Fibroblast of lung (primary cell): ENCODE measurements around the gene ARHGEF12. TPM values are rescaled to one million over a fixed set of nuclear protein-coding genes. Genes with fewer than 3 reads are reported as not detected.
A peak's percentile ranks its signal among the peaks of the same experiment; 100 is the strongest.

Experiments used
- DNase-seq, 2 donors: peaks; one replicate each; pipeline versions ENCODE4 v3.0.0 to v3.0.0-alpha.2; 2010; ENCODE audit warnings: low read depth in 2 of 2
- H2AFZ ChIP-seq: 2 replicates; pipeline ENCODE4 v1.5.1; 2012; ENCODE audit warnings: low read length, control low read depth, inconsistent platforms
- H3K27ac ChIP-seq: 2 replicates; pipeline ENCODE4 v1.5.1; 2011; ENCODE audit warnings: low read length, control low read depth; ENCODE audit not compliant: insufficient read depth
- H3K27me3 ChIP-seq: 2 replicates; pipeline ENCODE4 v1.5.1; 2011; ENCODE audit warnings: mild to moderate bottlenecking, low read length; ENCODE audit not compliant: control insufficient read depth, insufficient read depth
- H3K36me3 ChIP-seq: 2 replicates; pipeline ENCODE4 v1.5.1; 2011; ENCODE audit warnings: low read length; ENCODE audit not compliant: control insufficient read depth, insufficient read depth
- H3K4me1 ChIP-seq: 2 replicates; pipeline ENCODE4 v1.5.1; 2011; ENCODE audit warnings: low read length; ENCODE audit not compliant: control insufficient read depth, insufficient read depth; ENCODE audit errors: extremely low read depth
- H3K4me2 ChIP-seq: 2 replicates; pipeline ENCODE4 v1.5.1; 2011; ENCODE audit warnings: low read length, control low read depth; ENCODE audit not compliant: insufficient read depth; ENCODE audit errors: extremely low read depth
- H3K4me3 ChIP-seq, 4 experiments: fragments of 200-600 bp in 1 of 4; sonication (generic) in 1 of 4; replicated peaks in 1 of 4; 2 replicates each; pipeline ENCODE4 v1.5.1; 2011 to 2016; ENCODE audit warnings: low read length in 4 of 4, low read depth in 3 of 4, mild to moderate bottlenecking in 3 of 4, control low read depth in 2 of 4, inconsistent platforms in 1 of 4, mixed read lengths in 1 of 4; ENCODE audit not compliant: insufficient read depth in 1 of 4; ENCODE audit errors: control extremely low read depth in 1 of 4
- H3K79me2 ChIP-seq: 2 replicates; pipeline ENCODE4 v1.5.1; 2012; ENCODE audit warnings: mild to moderate bottlenecking, low read length, inconsistent platforms; ENCODE audit not compliant: control insufficient read depth, insufficient read depth
- H3K9ac ChIP-seq: 2 replicates; pipeline ENCODE4 v1.5.1; 2011; ENCODE audit warnings: mild to moderate bottlenecking, low read length, control low read depth; ENCODE audit not compliant: insufficient read depth
- H3K9me3 ChIP-seq: 2 replicates; pipeline ENCODE4 v1.5.1; 2012; ENCODE audit warnings: low read depth, low read length; ENCODE audit not compliant: control insufficient read depth, insufficient read depth
- H4K20me1 ChIP-seq: 2 replicates; pipeline ENCODE4 v1.5.1; 2011; ENCODE audit warnings: low read length; ENCODE audit not compliant: control insufficient read depth, insufficient read depth; ENCODE audit errors: extremely low read depth
- CTCF ChIP-seq, 2 donors: IDR thresholded peaks in 1 of 2; conservative IDR thresholded peaks in 1 of 2; 1 replicate in 1 of 2; 2 replicates in 1 of 2; pipeline ENCODE4 v1.5.1; 2011 to 2012; ENCODE audit warnings: low read length in 2 of 2, control low read depth in 1 of 2, inconsistent platforms in 1 of 2, low read depth in 1 of 2, mild to moderate bottlenecking in 1 of 2
- EZH2 ChIP-seq: IDR thresholded peaks from 2 replicates; pipeline ENCODE4 v1.5.1; 2012; ENCODE audit warnings: low read length, control low read depth, mild to moderate bottlenecking; ENCODE audit errors: missing control alignments
- polyA plus RNA-seq, 2 donors: library from polyadenylated mRNA; depleted of rRNA in 1 of 2; stranded (reverse) in 1 of 2; unstranded in 1 of 2; fragments of >200 nt; gene quantifications; 2 replicates each; pipeline ENCODE4 v1.2.1, GENCODE V29; 2011 to 2012; ENCODE audit warnings: missing spikeins in 1 of 2
- total RNA-seq: library from RNA; depleted of rRNA; stranded (reverse); fragments of >200 nt; gene quantifications from 2 replicates; pipeline ENCODE4 v1.2.1, GENCODE V29; 2014

The ARHGEF12 gene
- total and polyA plus RNA-seq, 2 donors (not counting 1 experiment from before 2014, with no cell fraction given) = 63.1 to 141 TPM

DNA sequence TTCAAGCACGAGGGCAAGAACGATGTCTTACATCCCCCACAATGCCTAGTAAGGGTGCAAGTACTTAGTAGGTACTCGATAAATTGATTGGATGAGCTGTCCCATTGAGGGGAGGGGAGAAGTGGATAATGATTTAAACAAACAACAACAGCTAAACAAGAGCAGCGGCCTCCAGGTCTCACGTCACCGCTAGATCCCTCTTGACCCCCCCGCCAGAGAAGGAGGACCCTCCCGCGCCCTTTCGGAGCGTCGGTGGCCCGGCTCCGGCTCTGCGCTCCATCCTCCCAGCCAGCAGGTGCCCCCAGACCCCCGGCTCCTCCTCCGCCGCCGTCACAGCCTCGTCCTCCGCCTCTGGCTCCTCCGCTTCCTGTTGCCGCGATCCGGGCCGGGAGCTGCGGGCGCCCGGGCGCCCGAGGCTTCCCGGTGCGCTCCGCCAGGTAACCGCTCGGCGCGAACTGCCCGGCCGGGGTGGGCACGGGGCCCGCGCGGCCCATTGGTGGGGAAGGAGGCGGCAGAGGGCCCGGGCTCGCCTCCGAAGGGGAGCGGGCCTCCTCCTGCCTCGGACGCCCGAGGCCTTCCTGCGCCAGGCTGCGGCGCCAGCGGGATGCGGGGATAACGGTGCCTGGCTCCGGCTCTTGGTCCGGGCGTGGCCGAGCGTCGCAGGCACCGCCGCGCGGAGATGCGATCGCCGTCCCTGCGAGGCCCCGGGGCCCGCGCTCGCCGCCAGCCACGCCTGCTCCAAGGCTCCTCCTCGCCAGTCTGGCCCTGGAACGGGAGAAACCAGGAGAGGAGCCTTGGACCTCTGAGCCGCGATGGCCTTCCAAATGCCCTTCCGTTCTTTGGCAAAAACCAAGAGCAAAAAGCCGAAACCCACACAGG is 11.0 kb upstream of the ARHGEF12 start, which contains the start of gene TLCD5:
TLCD5 (plus strand) TSS at position 368 of the 879 bp plus-strand sequence. CDS start 2,143 bp downstream, outside the sequence.
- peak in 1 of 2 donors; percentile 19 for TF ChIP-seq CTCF (conservative IDR thresholded peaks at IDR 0.05 in 1 of 2, IDR thresholded peaks at IDR 0.05 in 1 of 2; ENCODE audit: low read depth in 1 of 2, low read length in 2 of 2)
- no peak for TF ChIP-seq EZH2
- Histone ChIP-seq H2AFZ (peak within 1 kb of the TSS; percentile 85), H3K27me3 (no peaks in the 10 kb centered on the region), H3K36me3 (peaks cover 4% of the 10 kb centered on the region), H3K79me2 (peaks cover 19% of the 10 kb centered on the region), H3K4me2 (peak within 1 kb of the TSS; percentile 95), H3K27ac (peak within 1 kb of the TSS; percentile 93), H3K9ac (peak within 1 kb of the TSS; percentile 95), H3K4me3 (peak within 1 kb of the TSS; percentile 55 to 88 (median 79)), H4K20me1 (no peaks in the 10 kb centered on the region), H3K4me1 (peaks cover 16% of the 10 kb centered on the region), H3K9me3 (no peaks in the 10 kb centered on the region)
- DNase-seq = peak; percentile 66 to 77

DNA sequence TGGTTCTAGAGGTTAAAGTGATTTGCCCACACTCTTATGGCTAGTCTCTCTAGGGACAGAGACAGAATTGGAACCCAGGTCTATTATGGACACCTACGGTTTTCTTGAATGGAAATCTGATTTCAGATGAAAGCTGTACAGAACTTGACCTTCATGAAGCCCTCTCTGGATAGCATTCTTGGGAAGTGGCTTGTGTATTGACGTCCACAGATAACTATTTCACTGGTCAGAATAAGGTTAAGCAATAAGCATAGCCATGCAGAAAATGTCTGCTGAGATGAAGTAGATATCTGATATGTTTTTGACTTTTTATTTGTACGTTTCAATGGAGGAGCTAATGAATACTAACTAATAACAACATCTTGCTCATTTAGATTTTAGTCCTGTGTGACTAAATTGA is 10.0 kb upstream of the ARHGEF12 start:
- peak; percentile 85 to 88 for DNase-seq
- Histone ChIP-seq H2AFZ (no peak overlapping the region), H3K9ac (peak overlapping the region; percentile 95)

More for the DNA sequence above, 10.0 kb upstream of the ARHGEF12 start:
- no peaks in the 10 kb centered on the region for H4K20me1 ChIP-seq
- H3K4me3 ChIP-seq = peak overlapping the region; percentile 55 to 88 (median 79)
- H3K4me2 ChIP-seq = peak overlapping the region; percentile 95
- H3K27ac ChIP-seq = peak overlapping the region; percentile 93
- H3K36me3 ChIP-seq = peaks cover 7% of the 10 kb centered on the region
- TF ChIP-seq EZH2 (no peak), CTCF (conservative IDR thresholded peaks at IDR 0.05 in 1 of 2, IDR thresholded peaks at IDR 0.05 in 1 of 2; ENCODE audit: low read depth in 1 of 2, low read length in 2 of 2) (no peak)
- no peaks in the 10 kb centered on the region for H3K9me3 ChIP-seq
- H3K79me2 ChIP-seq = peaks cover 19% of the 10 kb centered on the region
- H3K27me3 ChIP-seq = no peaks in the 10 kb centered on the region
- peaks cover 22% of the 10 kb centered on the region for H3K4me1 ChIP-seq
